Body of pancreas (tissue), 4 donors: ENCODE results near the gene EPGN.

ENCODE experiments used
- POLR2A ChIP-seq, 3 donors: fragments of 450-650 bp; IDR thresholded peaks; one replicate each; pipeline ENCODE4 v1.6.1; 2016; ENCODE audit warnings: antibody characterized with exemption in 3 of 3, mild to moderate bottlenecking in 2 of 3
- TF ChIP-seq, protein P1 (sequence below), 7 experiments: fragments of 450-650 bp in 4 of 7; fragments of 200-600 bp in 3 of 7; sonication (generic) in 3 of 7; IDR thresholded peaks; one replicate each; pipeline ENCODE4 v1.5.1; 2016 to 2019; ENCODE audit warnings: antibody characterized with exemption in 7 of 7

DNA sequence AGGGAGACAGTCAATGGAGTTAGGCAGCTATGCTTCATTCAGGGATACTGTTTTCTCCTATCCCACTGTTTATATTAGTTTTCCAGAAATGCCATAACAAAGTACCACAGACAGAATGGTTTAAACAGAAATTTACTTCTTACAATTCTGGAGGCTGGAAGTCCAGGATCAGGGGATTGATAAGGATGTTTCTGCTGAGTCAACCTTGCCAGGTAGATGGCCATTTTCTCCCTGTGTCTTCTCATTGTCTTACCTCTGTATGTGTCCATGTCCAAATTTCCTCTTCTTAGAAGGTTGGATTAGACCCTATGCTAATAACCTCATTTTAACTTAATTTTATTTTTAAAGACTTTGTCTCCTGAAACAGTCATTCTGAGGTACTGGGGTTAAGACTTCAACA, 20.5 kb upstream of the EPGN start:
- TF ChIP-seq, protein P1, sequence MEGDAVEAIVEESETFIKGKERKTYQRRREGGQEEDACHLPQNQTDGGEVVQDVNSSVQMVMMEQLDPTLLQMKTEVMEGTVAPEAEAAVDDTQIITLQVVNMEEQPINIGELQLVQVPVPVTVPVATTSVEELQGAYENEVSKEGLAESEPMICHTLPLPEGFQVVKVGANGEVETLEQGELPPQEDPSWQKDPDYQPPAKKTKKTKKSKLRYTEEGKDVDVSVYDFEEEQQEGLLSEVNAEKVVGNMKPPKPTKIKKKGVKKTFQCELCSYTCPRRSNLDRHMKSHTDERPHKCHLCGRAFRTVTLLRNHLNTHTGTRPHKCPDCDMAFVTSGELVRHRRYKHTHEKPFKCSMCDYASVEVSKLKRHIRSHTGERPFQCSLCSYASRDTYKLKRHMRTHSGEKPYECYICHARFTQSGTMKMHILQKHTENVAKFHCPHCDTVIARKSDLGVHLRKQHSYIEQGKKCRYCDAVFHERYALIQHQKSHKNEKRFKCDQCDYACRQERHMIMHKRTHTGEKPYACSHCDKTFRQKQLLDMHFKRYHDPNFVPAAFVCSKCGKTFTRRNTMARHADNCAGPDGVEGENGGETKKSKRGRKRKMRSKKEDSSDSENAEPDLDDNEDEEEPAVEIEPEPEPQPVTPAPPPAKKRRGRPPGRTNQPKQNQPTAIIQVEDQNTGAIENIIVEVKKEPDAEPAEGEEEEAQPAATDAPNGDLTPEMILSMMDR (IDR thresholded peaks at IDR 0.05), result no peak
- no peak for TF ChIP-seq POLR2A (IDR thresholded peaks at IDR 0.05)
